ENCODE results near the gene MRPL36.
"Not testable (repeated sequence)": the region's sequence is repeated elsewhere in the genome, so short reads cannot be mapped to it uniquely, and the experiment has no call there.

MRPL36 gene

DNA sequence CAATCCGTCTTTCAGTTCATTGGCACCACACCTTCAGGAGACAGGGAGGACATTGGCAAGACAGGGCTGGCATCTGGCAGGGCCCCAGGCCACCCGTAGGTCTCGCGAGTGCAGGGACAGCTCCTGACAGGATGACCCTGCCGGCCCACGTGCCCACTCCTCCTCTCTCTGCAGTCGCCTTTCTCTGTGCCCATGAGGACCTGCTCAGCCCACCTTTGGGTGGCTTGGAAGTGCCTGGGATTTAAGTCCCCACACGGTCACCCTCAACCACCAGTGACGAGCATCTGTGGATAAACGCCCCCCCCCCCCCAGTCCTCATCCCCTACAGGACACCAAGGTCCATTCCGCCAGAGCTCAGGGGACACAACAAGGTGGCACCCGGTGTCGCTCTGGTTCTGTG, 4.1 kb downstream of the MRPL36 start:
- DNase-seq, result no peak

DNA sequence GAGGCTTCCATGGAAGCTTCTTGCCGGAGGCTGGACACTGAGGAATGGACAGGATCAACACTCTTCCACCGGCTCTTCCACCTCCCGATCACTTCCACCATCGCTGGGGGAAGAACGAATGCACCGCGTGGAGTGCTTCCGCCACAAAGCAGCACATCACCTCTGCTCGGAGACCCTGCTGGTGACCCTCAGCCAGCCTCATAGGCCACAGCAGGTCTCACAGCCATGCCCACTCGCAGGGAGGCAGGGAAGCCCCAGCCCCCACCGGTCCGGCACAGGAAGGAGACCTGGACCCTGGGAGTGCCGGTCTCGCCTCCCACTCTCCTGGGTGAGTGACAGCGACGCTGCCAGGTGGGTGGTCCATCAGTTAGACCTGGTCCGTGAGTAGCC, 4.7 kb downstream of the MRPL36 start:
- no peak for DNase-seq

DNA sequence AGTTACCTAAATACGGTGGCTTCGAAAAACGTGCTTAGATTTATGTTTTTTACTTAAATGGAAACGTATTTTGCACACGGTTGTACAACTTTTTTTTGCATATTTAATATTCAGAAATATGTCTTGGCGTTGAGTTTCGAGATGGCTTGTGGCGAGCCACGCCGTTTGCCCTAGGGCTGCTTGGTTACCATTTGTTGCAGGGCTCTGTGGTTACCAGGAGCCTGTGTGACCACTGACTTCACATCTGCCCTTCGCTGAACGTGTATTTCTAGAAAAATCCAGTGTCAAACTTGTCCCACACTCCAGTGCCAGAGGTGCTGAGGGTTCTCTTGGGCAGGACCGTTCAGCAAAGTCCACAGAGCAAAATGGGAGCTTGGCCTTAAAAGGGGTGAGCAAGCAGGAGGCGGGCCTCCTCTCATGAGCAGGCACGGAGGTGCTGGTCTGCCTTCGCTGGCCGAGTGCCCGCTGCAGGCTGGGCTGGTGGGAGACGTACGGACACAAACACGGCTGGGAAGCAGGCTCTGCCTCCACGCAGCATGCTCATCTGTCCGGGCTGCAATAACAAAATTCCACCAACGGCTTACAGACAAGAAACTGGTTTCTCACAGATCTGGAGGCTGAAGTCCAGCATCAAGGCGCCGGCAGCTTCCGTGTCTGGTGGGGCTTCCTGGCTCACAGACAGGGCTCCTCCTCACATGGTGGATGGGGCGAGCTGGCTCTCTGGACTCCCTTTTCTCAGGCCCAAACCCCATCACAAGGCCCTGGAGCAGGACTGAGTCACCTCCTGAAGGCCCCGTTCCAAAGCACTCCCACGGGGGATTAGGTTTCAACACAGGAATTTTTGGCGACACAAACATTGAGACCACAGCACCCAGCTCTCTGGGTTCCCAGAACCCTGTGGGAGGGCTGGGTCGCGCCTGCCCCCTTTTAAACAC, 5.4 kb downstream of the MRPL36 start:
- DNase-seq, result no peak

DNA sequence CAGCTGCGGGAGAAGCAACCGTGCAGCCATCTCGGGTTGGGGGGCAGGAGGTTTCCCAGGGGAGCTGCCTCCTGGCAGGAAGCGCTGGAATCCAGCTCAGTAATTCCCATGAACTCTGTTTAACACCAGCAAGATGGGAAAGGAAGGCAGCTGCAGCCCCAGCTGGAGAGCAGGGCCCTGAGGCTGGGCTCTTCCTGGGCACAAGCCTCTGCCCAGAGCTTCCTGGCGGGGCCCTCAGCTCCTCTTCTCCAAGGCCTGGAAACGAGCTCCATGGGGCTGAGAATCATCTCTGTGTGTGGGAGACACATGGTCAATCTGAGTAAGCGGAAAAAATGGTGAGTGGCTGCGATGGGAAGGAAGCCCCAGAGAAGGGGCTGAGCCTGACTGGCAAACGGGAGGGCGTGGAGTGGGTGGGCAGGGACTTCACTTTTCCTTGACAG, 6.3 kb downstream of the MRPL36 start:
- DNase-seq, result no peak

DNA sequence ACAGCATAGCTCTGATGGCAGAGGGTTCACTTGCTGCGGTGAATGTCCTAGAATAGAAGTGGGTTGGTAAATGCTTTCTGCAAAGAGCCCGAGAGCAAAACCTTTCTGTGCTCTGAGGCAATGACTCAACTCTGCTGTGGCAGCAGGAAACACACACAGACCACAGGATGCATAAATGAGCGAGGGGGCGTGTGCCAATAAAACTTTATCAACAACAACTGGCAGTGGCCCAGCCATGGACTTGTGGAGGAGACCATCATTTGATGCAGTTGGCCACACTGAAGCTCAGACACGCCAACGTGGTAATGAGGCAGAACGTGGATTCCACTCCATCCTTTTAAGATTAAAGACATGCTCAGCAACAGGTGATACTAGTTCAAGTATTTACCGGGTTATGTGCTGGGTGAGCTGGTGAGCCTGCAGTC, 6.8 kb downstream of the MRPL36 start:
- DNase-seq, result peak; percentile 75

DNA sequence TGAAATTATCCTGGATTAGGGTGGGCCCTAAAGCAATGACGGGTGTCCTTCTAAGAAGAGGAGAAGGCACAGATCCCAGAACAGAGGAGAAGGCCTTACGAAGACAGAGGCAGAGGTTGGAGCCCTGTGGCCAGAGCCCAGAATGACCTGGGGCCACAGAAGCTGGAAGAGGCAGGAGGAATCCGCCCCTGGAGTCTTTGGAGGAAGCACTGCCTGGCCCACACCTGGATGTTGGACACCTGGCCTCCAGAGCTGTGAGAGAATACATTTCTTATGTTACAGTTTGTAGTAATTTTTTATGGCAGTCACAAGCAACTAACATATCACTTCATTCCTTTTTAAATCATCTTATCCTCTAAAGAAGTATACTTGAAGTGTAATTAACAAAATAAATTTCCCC, 8.5 kb downstream of the MRPL36 start:
- no peak for DNase-seq

DNA sequence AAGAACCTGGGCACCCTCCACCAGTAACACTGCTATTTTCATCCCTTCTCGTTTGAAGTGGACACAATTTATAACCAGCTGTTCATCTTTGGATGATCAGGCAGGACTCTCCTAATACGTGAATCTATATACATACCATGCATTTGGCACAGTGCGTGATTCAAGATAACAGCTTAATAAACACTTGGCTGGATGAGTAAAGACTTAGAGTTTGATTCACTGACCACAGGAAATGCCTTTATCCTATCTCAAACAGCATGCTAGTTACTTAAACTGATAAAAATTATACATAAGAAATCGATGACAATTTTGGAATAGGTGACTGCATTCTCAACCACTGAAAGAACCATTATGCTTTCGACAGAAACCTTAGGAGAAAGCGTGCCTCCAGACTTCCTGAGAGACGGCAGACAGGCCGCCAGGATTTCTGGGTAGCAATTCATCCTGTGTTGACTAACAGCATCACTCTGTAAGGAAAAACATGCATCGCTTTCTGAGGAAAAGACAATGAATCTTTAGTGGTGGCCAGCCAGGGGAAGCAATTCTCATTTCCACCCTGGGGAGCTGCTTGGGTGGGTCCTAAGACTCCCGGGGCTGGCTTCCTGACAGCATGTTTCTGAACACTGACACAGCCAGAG, 9.7 kb downstream of the MRPL36 start:
- DNase-seq, result no peak

DNA sequence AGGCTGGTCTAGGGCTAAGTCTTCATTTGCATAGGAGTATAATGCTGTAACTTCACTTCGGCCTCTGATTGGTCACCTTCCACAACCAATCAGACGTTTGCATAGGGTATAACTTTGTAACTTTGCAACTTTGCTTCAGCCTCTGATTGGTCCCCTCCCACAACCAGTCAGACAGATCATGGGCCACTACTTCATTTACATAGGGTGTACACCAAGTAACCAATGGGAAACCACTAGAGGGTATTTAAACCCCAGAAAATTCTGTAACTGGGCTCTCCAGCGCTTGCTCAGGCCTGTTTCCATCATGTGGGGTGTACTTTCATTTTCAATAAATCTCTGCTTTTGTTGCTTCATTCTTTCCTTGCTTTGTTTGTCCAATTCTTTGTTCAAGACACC, 10.2 kb downstream of the MRPL36 start:
- DNase-seq, result not testable (repeated sequence)

DNA sequence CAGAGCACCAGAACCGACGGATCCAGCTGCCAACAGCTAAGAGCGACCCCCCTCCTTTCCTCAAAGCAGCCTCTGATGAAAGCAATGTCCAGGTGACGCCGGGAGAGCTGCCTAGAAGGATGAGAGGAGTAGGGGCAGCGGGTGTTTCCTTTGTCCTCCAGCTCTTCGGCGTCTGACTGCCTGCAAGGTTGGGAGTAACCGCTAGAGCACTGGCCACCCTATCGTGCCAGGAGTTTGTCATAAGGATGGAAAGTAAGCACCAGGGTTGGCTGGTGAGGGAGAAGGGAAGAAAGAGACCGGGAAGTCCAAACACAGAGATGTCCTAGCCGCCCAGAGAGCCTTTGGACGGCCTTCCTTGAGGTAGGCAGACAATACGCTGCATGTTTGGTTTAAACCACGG, 10.8 kb downstream of the MRPL36 start:
- DNase-seq, result no peak

DNA sequence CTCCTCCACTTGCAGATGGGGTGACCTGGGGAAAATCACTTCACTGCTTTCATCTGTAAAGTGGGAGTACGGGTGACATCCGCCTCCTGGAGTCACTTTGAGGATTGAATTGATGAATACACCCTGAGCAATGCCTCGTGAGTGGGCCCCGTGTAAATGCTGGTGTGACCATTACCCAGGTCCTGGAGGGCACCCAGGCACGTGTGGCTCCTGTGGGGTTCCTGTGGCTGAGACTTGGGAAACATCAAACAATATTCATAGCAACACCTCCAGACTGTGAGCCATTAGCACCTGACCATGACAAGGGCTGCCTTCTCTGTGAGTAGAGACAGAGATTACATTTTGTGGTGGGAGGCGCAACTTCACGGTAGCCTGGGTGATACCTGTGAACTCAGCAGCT, 11.4 kb downstream of the MRPL36 start:
- peak; percentile 57 for DNase-seq

DNA sequence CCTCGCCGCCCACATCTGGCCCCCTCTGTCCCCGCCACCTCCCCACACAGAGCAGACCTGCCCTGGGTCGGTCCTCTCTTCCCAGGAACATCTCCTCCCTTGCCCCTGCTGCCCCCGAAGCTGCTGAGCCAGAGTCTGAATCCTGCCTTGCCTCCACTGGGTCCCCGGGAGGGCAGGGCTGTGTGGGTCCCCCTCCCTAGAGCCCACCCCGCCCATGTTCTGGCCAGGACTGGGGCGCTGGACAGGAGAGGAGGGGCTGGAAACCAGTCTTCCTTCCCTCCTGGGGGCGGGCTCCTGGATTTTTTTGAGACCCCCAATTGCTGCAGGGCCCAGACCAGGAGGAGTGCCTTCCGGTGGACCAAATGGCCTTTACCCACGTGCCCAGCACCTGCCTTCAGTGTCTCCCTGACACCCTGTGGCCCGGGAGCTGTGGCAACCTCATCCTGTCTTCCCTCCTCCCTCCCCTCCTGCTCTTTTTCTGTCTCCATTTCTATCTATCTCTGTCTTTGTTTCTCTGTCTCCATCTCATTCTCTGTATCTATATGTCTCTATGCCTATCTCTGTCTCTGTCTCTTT, 12.1 kb downstream of the MRPL36 start:
- no peak for DNase-seq

DNA sequence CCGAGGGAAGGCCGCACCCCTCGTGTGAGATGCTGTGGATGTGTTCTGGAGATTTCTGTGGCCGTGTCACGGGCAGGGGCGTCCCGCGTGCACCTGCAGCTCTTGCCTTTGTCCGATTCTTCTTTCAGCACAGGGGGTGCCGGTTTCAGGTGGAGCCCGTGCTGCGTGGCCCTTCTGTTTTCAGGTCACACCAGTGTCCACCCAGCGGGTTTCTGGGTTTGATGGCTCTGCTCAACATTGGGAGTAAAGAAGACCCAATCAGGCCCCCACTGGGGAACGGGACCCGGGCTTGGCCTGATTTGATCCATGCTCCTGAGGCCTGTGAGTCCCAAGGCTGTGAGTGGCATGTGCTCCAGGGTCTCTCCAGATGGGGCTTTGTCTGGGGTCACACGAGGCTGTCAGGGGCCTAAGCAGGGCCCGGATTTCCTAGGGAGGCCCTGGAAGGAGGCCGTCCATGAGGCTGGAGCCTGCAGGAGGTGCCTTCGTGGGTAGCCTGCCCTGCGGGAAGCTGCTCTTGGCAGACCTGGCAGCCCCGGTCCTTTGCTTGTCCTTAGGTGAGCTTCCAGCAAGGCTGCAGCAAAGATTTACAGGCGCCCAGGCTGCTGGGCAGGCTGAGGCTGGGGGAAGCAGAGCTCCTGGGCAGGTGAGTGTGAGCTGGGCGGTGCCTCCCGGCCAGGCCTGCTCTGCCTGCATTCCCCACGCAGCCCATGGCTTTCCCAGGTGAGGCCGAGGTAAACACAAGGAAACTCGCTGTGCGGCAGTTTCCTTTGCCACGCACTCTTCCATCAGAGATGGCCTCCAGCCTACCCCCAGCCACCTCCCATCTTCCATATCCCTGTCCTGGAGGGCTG, 12.8 kb downstream of the MRPL36 start:
- DNase-seq, result no peak

DNA sequence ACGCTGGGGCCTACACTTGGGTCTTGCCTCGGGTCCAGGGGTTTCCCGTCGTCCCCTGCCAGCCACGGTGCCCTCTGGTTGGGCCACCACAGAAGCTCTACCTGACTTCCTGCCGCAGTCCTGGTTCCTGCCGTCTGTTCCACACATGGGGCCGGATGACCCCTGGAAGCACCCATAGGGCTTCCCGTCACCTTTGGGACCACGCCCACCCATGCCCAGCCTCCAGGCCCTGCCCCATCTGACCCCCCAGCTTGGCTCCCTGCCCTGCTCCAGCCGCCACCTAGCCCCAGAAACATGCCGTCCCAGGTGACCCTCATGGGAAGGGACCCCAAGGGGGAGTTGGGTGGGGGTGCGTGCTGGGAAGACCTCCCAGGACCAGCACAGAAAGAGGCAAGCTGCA, 13.7 kb downstream of the MRPL36 start:
- DNase-seq, result no peak

DNA sequence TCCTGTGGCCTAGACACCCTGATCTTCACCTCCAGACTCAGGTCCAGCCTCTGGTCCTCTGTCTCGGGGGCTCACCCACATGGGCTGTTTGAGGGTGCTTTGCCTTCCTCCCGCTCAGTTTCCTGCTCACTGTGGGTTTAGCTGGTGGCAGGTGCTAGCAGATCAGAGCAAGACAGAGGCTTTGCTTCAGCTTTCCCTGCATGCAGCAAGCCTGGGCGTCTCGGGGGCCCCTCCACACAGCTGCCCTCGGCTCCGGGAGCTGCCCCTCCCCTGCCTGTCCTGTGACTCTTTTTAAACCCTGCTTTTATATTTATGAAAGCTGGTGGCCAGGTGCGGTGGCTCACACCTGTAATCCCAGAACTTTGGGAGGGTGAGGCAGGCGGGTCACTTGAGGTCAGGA, 14.6 kb downstream of the MRPL36 start:
- no peak for DNase-seq

DNA sequence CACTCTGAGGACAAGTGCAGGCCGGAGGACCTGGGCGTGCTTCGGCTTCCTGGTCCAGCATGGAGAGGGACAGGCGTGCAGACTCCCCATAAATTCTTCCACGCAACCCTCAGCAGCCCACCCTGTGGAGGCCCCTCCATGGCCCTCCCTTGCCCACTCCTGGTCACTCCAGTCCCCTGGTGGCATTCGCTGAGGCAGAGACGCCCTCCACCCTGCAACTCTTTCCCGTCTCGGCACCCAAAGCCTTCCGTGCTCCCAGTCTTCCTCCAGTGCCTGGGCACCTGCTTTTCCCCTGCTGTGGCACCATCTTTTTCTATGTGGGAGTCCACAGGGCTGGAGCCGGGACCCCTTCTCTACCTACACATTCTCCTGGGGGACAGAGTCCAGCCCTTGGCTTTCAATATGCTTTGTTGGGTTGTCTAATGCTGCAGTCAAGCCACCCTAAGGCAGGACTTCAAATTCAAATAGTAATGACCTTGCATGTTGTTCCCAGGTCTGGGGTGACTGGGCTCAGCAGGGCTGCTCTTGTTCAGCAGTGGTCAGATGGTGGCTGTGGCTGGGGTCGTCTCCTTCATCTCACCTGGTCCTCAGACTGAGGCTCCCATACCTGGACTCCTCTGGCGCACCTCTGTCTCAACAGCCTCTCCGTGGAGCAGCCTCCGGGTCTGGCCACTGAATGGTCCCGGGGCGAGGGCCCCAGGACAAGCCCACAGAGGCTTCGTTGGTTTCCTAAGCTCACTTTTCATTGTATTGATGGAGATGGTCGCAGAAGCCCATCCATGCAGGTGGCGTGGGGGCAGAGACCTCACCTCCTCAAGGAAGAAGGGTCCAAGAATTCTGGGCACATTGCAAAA, 15.2 kb downstream of the MRPL36 start:
- no peak for DNase-seq

DNA sequence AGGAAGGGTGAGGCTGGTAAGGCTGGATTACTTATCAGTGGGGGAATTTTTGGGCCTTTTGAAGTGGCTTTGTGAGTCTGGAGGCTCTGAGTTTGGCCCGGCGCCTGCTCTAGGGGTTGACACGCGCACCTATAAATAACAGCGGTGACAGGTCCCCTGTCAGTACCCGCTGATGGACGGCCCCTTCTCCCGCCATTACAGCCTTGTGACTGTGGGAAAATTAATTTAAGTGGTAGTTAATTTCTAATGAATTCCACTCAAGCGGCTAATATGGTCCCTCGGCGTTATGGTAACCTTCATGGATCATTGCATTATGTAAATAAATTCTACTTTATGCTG, 16.5 kb downstream of the MRPL36 start:
- no peak for DNase-seq

DNA sequence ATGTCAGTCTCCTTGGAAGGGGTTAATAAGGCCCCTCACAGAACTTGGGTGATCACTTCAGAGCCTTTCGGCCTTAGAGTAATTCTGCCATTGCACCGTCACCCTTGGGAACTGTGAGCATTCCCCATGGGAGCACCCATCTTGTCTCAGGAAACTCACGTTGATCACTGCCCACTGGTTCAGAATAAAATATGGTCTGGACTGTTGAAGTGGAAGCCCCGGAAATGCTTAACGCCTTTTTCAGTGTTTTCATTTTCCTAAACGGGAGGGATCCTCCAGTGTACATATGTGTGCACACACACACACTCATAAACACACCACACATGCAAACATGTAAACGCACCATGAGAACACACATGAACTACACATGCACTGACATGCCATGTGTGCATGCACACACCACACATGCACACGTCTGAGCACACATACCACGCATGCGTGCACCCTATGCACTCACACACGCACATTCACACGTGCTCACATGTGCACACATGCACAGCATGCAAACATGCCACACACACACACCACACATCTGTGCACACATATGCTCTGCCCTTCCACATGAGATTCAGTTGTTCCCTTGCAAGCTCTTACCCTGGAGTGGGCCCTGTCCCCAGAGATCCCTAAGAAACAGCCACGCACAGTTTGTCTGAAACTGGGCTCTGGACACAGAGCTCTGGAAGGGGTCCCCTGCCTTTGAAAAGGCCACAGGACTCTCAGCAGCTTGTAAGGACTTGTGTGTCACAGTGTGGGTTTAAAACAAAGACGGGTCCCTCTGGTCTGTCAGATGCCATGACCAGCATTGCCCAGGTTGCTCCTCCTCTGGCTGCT, 17.0 kb downstream of the MRPL36 start:
- no peak for DNase-seq

DNA sequence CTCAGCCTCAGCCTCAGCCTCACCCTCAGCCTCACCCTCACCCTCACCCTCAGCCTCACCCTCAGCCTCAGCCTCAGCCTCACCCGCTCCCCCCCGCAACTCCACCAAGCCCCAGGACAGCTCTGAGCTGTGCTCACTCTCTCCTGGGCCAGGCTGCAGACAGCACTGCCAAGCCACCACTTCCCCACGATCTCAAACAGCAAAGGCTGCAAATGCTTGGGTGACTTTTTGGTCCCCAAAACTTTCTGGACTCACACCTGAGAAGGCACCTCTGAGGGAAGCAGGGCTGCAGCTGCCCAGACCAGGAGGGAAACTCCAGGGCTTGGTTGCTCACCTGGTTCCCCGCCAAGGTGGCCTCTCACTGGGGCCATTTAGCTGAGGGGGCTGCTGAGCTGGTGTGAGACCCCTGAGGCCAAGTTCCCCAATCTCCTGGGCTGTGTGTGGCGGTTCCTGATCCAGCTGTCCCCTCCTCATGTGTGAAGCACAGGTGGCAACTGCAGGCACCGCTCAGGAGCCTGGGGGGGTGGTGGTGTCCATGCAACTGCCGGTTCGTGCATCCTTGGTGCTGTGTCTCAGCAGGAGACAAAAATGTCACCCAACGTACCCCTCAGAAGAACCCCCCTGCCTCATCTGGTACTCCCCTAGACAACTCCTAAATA, 17.8 kb downstream of the MRPL36 start:
- no peak for DNase-seq

DNA sequence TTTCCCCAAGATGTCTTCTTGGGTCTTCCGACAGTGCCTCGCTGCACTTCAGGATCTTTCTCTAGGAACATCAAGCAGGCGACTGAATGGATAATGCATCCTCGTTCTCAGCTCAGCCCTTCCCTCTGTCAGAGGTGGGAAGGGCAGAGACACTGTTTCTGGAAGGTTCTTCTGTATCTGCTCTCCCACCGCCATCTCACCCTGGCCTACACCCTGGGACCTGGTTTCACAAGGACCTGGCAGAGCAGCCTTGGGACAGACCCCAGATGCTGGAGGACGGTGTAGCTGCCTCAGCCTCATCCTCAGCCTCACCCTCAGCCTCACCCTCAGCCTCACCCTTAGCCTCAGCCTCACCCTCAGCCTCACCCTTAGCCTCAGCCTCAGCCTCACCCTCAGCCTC, 18.5 kb downstream of the MRPL36 start:
- DNase-seq, result no peak

DNA sequence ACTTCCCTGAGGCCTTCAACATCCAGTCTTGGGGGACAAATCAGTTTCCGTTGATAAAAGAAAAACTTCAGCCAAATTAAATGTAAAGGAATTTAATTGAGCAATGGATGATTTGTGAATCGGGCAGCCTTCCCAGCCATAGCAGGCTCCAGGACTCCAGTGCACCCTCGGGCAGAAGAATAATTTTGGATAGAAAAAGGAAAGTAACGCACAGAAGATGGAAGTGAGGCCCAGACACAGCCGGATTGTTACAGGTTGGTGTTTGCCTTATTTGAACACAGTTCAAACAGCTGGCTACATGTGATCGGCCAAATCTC, 19.1 kb downstream of the MRPL36 start:
- no peak for DNase-seq

Measured in NK-92 treated with Interleukin-12 subunit alpha and Interleukin-12 subunit beta, amount 100 ng/mL, for 24 hours (cell line).